Loucy (cell line): ENCODE measurements around the gene TIGIT.

ENCODE experiments used
- H2AFZ ChIP-seq: fragments of 200-600 bp; sonication (generic); 2 replicates; pipeline ENCODE4 v1.6.0; 2016; ENCODE audit warnings: antibody characterized with exemption, mild to moderate bottlenecking, low read length, moderate library complexity
- H3F3A ChIP-seq: fragments of 200-600 bp; 2 replicates; pipeline ENCODE4 v1.6.0; 2016; ENCODE audit warnings: antibody characterized with exemption, low read depth, mild to moderate bottlenecking
- H3K27me3 ChIP-seq: fragments of 200-600 bp; sonication (generic); 2 replicates; pipeline ENCODE4 v1.6.1; 2014; ENCODE audit warnings: low read length, mild to moderate bottlenecking; ENCODE audit not compliant: insufficient read depth, poor library complexity, severe bottlenecking
- H3K36me3 ChIP-seq: fragments of 200-600 bp; sonication (generic); 2 replicates; pipeline ENCODE4 v1.6.1; 2016; ENCODE audit warnings: low read length; ENCODE audit not compliant: insufficient read depth
- H3K4me1 ChIP-seq: fragments of 200-600 bp; sonication (generic); 2 replicates; pipeline ENCODE4 v1.5.1; 2014; ENCODE audit warnings: low read length, mild to moderate bottlenecking; ENCODE audit not compliant: insufficient read depth, poor library complexity, severe bottlenecking
- H3K4me2 ChIP-seq: fragments of 200-600 bp; sonication (generic); 2 replicates; pipeline ENCODE4 v1.6.0; 2014; ENCODE audit warnings: antibody characterized with exemption, low read length, low read depth, mild to moderate bottlenecking; ENCODE audit not compliant: poor library complexity, severe bottlenecking
- H3K4me3 ChIP-seq: fragments of 200-600 bp; sonication (generic); 2 replicates; pipeline ENCODE4 v1.5.1; 2014; ENCODE audit warnings: low read length, mild to moderate bottlenecking, mixed read lengths; ENCODE audit not compliant: poor library complexity, severe bottlenecking
- H3K79me2 ChIP-seq: fragments of 200-600 bp; sonication (generic); 2 replicates; pipeline ENCODE4 v1.6.1; 2014; ENCODE audit warnings: low read length; ENCODE audit not compliant: insufficient read depth
- H3K9ac ChIP-seq: fragments of 200-600 bp; sonication (generic); 2 replicates; pipeline ENCODE4 v1.6.0; 2014; ENCODE audit warnings: mild to moderate bottlenecking, low read depth, low read length, moderate library complexity; ENCODE audit not compliant: poor library complexity, severe bottlenecking
- H3K9me2 ChIP-seq: fragments of 200-600 bp; sonication (generic); replicated peaks from 2 replicates; pipeline ENCODE4 v1.6.1; 2016; ENCODE audit warnings: low read depth, low read length, mixed read lengths
- H3K9me3 ChIP-seq: fragments of 200-600 bp; sonication (generic); 2 replicates; pipeline ENCODE4 v1.6.1; 2014; ENCODE audit warnings: mild to moderate bottlenecking, antibody characterized with exemption, low read length, low read depth; ENCODE audit not compliant: insufficient read depth
- H4K20me1 ChIP-seq: fragments of 200-600 bp; sonication (generic); 2 replicates; pipeline ENCODE4 v1.6.0; 2014; ENCODE audit warnings: antibody characterized with exemption, low read length, mild to moderate bottlenecking; ENCODE audit not compliant: insufficient read depth, poor library complexity, severe bottlenecking
- EZH2phosphoT487 ChIP-seq: fragments of 200-600 bp; IDR thresholded peaks from 2 replicates; pipeline ENCODE4 v1.6.1; 2018; ENCODE audit warnings: antibody characterized with exemption, mild to moderate bottlenecking, moderate library complexity, borderline replicate concordance
- TF ChIP-seq, protein P1 (sequence below): fragments of 200-600 bp; sonication (generic); conservative IDR thresholded peaks from 2 replicates; pipeline ENCODE4 v1.5.1; 2014; ENCODE audit warnings: mild to moderate bottlenecking, antibody characterized with exemption, low read length

Gene TIGIT

DNA sequence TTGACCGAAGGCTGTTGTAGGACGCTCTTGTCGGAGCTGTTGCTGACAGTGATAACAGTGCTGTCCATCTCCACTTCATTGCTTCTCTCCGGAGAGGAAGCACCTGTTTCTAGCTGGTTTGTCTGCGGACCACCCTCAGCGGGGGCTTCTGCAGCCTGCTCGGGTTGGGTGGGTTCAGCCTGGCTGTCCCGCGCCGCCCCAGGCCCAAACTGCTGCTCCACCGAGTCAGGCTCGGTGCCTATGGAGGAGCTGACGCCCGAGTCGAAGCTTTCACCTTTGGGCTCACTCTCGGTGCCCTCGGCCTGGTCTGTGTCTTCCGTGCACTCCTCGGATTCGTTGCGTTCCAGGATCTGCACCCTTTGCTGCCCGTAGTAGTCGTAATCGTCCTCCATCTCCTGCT lies 56.9 kb downstream of the TIGIT start:
- Histone ChIP-seq H3K79me2 (no peaks in the 10 kb centered on the region), H3K4me3 (no peak overlapping the region), H3F3A (no peaks in the 10 kb centered on the region), H3K4me2 (no peak overlapping the region), H3K9me2 (no peaks in the 10 kb centered on the region), H3K4me1 (no peaks in the 10 kb centered on the region), H2AFZ (no peak overlapping the region), H3K27me3 (no peaks in the 10 kb centered on the region), H3K9me3 (no peaks in the 10 kb centered on the region), H3K9ac (no peak overlapping the region), H4K20me1 (no peaks in the 10 kb centered on the region), H3K36me3 (peaks cover 7% of the 10 kb centered on the region; the same call in 1 of the 2 replicates)
- TF ChIP-seq, protein P1, sequence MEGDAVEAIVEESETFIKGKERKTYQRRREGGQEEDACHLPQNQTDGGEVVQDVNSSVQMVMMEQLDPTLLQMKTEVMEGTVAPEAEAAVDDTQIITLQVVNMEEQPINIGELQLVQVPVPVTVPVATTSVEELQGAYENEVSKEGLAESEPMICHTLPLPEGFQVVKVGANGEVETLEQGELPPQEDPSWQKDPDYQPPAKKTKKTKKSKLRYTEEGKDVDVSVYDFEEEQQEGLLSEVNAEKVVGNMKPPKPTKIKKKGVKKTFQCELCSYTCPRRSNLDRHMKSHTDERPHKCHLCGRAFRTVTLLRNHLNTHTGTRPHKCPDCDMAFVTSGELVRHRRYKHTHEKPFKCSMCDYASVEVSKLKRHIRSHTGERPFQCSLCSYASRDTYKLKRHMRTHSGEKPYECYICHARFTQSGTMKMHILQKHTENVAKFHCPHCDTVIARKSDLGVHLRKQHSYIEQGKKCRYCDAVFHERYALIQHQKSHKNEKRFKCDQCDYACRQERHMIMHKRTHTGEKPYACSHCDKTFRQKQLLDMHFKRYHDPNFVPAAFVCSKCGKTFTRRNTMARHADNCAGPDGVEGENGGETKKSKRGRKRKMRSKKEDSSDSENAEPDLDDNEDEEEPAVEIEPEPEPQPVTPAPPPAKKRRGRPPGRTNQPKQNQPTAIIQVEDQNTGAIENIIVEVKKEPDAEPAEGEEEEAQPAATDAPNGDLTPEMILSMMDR = no peak
- no peak for TF ChIP-seq EZH2phosphoT487

DNA sequence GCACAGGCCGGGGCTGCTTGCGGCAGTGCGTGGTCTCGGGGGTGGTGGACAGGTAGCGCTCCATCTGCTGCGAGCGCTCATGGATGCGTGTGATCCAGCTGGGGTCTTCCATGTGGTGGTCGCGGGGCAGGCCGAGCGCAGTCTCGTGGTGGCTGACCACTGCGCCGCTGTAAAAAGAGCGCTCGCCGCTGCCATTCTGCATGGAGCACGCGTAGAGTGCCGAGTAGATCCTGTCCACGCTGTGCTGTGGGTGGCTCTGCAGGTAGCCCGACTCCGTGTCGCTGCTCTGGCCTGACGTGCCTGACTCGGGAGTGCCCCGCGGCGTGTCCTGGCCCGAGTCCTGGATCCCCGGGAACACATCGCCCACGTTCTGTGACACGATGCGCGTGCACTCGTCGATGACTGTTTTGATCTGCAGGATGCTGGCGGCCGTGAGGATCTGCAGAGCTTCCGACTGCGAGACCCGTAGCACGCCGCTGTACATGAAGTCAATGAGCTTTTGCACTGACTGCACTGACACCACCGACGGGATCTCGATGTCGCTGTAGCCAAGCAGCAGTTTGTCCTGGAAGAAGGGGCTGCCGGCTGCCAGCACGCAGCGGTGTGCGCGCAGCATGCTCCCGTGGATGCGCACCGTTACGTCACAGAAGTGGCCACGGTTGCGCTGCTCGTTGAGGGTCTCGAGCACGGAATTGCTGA lies 57.4 kb downstream of the TIGIT start:
- H3K27me3 ChIP-seq = no peaks in the 10 kb centered on the region
- no peaks in the 10 kb centered on the region for H4K20me1 ChIP-seq
- H3K9me2 ChIP-seq = no peaks in the 10 kb centered on the region
- H3K4me3 ChIP-seq = no peak overlapping the region
- H3K4me1 ChIP-seq = no peaks in the 10 kb centered on the region
- H3K36me3 ChIP-seq = peaks cover 7% of the 10 kb centered on the region; the same call in 1 of the 2 replicates
- H3K9me3 ChIP-seq = no peaks in the 10 kb centered on the region
- H3K4me2 ChIP-seq = no peak overlapping the region
- no peak overlapping the region for H3K9ac ChIP-seq
- no peaks in the 10 kb centered on the region for H3K79me2 ChIP-seq
- H3F3A ChIP-seq = no peaks in the 10 kb centered on the region
- no peak overlapping the region for H2AFZ ChIP-seq
- TF ChIP-seq, protein P1 = no peak
- no peak for TF ChIP-seq EZH2phosphoT487

GRCh38 chr3:114351822-114352145 lies 58.0 kb downstream of the TIGIT start:
- peaks cover 7% of the 10 kb centered on the region; the same call in 1 of the 2 replicates for H3K36me3 ChIP-seq
- no peaks in the 10 kb centered on the region for H3K9me2 ChIP-seq
- H3F3A ChIP-seq = no peaks in the 10 kb centered on the region
- H3K9me3 ChIP-seq = no peaks in the 10 kb centered on the region
- H3K79me2 ChIP-seq = no peaks in the 10 kb centered on the region
- H3K27me3 ChIP-seq = no peaks in the 10 kb centered on the region
- no peak for TF ChIP-seq EZH2phosphoT487
- TF ChIP-seq, protein P1 = no peak
- no peak overlapping the region for H2AFZ ChIP-seq
- H3K9ac ChIP-seq = no peak overlapping the region
- H3K4me3 ChIP-seq = no peak overlapping the region
- no peak overlapping the region for H3K4me2 ChIP-seq
- no peaks in the 10 kb centered on the region for H3K4me1 ChIP-seq
- H4K20me1 ChIP-seq = no peaks in the 10 kb centered on the region
